Suprapubic skin (tissue), 4 donors: Measurements from ENCODE around the gene MYO7B. TPM values are rescaled to one million over a fixed set of nuclear protein-coding genes. Genes with fewer than 3 reads are reported as not detected.

Experiments used
- DNase-seq, 2 donors: peaks; one replicate each; pipeline ENCODE4 v3.0.0-alpha.2; 2019; ENCODE audit warnings: low spot score in 2 of 2
- H3K27ac ChIP-seq: fragments of 200-600 bp; sonication (generic); one replicate; pipeline ENCODE4 v1.5.1; 2019
- H3K27me3 ChIP-seq: fragments of 200-600 bp; sonication (generic); one replicate; pipeline ENCODE4 v1.5.1; 2019
- H3K36me3 ChIP-seq: fragments of 200-600 bp; sonication (generic); one replicate; pipeline ENCODE4 v1.5.1; 2019
- H3K4me1 ChIP-seq: fragments of 200-600 bp; sonication (generic); one replicate; pipeline ENCODE4 v1.5.1; 2019
- H3K4me3 ChIP-seq: fragments of 200-600 bp; sonication (generic); one replicate; pipeline ENCODE4 v1.5.1; 2019; ENCODE audit warnings: mild to moderate bottlenecking
- H3K9me3 ChIP-seq: fragments of 200-600 bp; sonication (generic); one replicate; pipeline ENCODE4 v1.5.1; 2019
- CTCF ChIP-seq, 2 donors: fragments of 200-600 bp in 1 of 2; fragments of 450-650 bp in 1 of 2; sonication (generic) in 1 of 2; IDR thresholded peaks; one replicate each; pipeline ENCODE4 v1.5.1; 2016 to 2019; ENCODE audit warnings: antibody characterized with exemption in 2 of 2, mild to moderate bottlenecking in 1 of 2, moderate library complexity in 1 of 2
- EP300 ChIP-seq: sonication (generic); formaldehyde crosslinking; IDR thresholded peaks from one replicate; pipeline ENCODE4 v1.6.1; 2017; ENCODE audit warnings: antibody characterized with exemption
- POLR2A ChIP-seq, 2 donors: fragments of 450-650 bp; IDR thresholded peaks; one replicate each; pipeline ENCODE4 v1.6.1; 2017; ENCODE audit warnings: antibody characterized with exemption in 2 of 2, mild to moderate bottlenecking in 2 of 2, moderate library complexity in 2 of 2
- POLR2AphosphoS5 ChIP-seq, 3 donors: sonication (generic); formaldehyde crosslinking; IDR thresholded peaks; one replicate each; pipeline ENCODE4 v1.6.1; 2017; ENCODE audit warnings: antibody characterized with exemption in 3 of 3
- WGBS: methylation state at CpG from one replicate; pipeline ENCODE4 v1.1.5; 2018; 5-methylcytosine and 5-hydroxymethylcytosine counted together
- total RNA-seq, 4 donors: library from RNA; depleted of rRNA; stranded (reverse); fragments of >200 nt; gene quantifications; one replicate each; pipeline ENCODE4 v1.1.0, GENCODE V29; 2016

Gene MYO7B
- total RNA-seq, 4 donors from 2014 or later, result 0.72 to 4.7 (median 3.6) TPM

DNA sequence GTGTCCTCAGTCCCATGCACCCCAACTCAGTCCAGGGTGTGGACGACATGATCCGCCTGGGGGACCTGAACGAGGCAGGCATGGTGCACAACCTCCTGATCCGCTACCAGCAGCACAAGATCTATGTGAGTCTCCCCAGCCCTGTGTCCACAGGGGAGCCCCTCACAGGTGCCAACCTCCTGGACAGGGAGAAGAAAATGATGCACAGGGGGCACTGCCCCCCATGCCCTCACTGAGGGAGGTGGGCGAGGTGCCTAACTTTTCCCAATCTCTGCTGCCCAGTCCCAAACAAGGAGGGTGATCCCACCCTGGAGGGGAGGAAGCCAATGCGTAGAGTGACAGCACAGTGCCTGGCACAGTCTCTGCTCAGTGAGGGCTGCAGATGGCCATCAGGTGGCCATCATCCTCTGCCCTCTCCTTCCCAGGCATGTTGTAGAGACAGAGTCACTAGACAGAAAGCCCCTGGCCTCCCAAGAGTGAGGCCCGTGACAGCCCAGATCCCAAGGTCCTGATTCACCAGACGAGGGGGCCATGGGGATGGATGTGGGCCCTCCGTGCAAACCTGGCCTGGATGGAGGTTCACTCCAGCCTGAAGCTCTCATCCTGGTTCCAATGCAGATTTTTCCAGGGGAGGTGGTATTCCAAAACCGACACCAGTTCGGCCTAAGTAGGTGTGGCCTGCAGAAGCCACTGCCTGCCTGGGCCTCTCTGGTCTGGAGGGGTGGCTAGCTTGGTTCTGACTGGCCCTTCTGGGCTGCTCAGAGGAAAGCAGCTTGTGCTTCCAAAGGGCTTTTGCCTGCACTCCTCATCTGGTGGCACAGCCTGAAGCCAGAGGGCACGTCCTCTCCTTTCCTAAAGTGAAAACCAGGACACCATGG is 30.0 kb downstream of the MYO7B start:
- 88% methylated on average over 8 of the region's 12 CpGs for WGBS
- Histone ChIP-seq H3K27me3 (no peaks in the 10 kb centered on the region), H3K4me3 (no peak overlapping the region), H3K27ac (no peak overlapping the region), H3K9me3 (no peaks in the 10 kb centered on the region), H3K36me3 (no peaks in the 10 kb centered on the region), H3K4me1 (no peaks in the 10 kb centered on the region)
- peak in 1 of 2 donors; percentile 64 for DNase-seq
- TF ChIP-seq POLR2A (IDR thresholded peaks at IDR 0.05) (no peak), EP300 (no peak), POLR2AphosphoS5 (IDR thresholded peaks at IDR 0.05) (no peak), CTCF (IDR thresholded peaks at IDR 0.05) (no peak)

DNA sequence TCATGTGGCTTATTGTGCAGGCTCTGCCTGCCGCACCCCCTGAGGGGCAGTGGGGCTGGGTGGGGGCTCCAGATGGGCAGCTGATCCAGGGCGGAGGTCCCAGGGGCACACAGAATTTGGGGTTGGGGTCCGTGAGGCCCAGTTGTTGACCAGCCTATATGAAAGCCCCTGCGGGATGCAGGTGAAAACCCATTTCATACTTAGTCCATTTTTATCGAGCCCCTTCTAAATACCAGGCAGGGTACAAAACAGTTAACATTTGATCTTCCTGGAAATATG is 30.6 kb downstream of the MYO7B start:
- Histone ChIP-seq H3K27me3 (no peaks in the 10 kb centered on the region), H3K4me1 (no peaks in the 10 kb centered on the region), H3K4me3 (no peak overlapping the region), H3K9me3 (no peaks in the 10 kb centered on the region), H3K27ac (no peak overlapping the region), H3K36me3 (no peaks in the 10 kb centered on the region)
- 82% methylated on average over 3 of the region's 5 CpGs for WGBS
- peak in 1 of 2 donors; percentile 66 for DNase-seq
- no peak for TF ChIP-seq EP300
- TF ChIP-seq CTCF (IDR thresholded peaks at IDR 0.05), result no peak
- TF ChIP-seq POLR2A (IDR thresholded peaks at IDR 0.05), result no peak
- TF ChIP-seq POLR2AphosphoS5 (IDR thresholded peaks at IDR 0.05), result no peak

GRCh38 chr2:127566576-127566975 is 31.1 kb downstream of the MYO7B start:
- no peaks in the 10 kb centered on the region for H3K27me3 ChIP-seq
- no peaks in the 10 kb centered on the region for H3K36me3 ChIP-seq
- TF ChIP-seq POLR2A (IDR thresholded peaks at IDR 0.05) (no peak), POLR2AphosphoS5 (IDR thresholded peaks at IDR 0.05) (no peak), CTCF (IDR thresholded peaks at IDR 0.05) (no peak), EP300 (no peak)
- H3K9me3 ChIP-seq, result no peaks in the 10 kb centered on the region
- no peak overlapping the region for H3K27ac ChIP-seq
- no peak overlapping the region for H3K4me3 ChIP-seq
- H3K4me1 ChIP-seq, result no peaks in the 10 kb centered on the region
- WGBS, result 87% methylated on average over 7 of the region's 10 CpGs
- DNase-seq, result peak in 1 of 2 donors; percentile 35

GRCh38 chr2:127567351-127567854 is 31.9 kb downstream of the MYO7B start:
- no peak for TF ChIP-seq POLR2A (IDR thresholded peaks at IDR 0.05)
- no peak for TF ChIP-seq POLR2AphosphoS5 (IDR thresholded peaks at IDR 0.05)
- no peak for TF ChIP-seq EP300
- no peak for TF ChIP-seq CTCF (IDR thresholded peaks at IDR 0.05)
- 84% methylated on average over 5 of the region's 5 CpGs for WGBS
- no peaks in the 10 kb centered on the region for H3K4me1 ChIP-seq
- H3K27ac ChIP-seq, result no peak overlapping the region
- peak in 1 of 2 donors; percentile 34 for DNase-seq
- no peaks in the 10 kb centered on the region for H3K27me3 ChIP-seq
- H3K9me3 ChIP-seq, result no peaks in the 10 kb centered on the region
- no peak overlapping the region for H3K4me3 ChIP-seq
- H3K36me3 ChIP-seq, result no peaks in the 10 kb centered on the region

GRCh38 chr2:127568128-127568527 is 32.6 kb downstream of the MYO7B start:
- WGBS, result 89% methylated on average over 6 of the region's 6 CpGs
- Histone ChIP-seq H3K9me3 (no peaks in the 10 kb centered on the region), H3K27me3 (no peaks in the 10 kb centered on the region), H3K27ac (no peak overlapping the region), H3K4me3 (no peak overlapping the region), H3K4me1 (no peaks in the 10 kb centered on the region), H3K36me3 (no peaks in the 10 kb centered on the region)
- no peak for TF ChIP-seq EP300
- no peak for TF ChIP-seq POLR2AphosphoS5 (IDR thresholded peaks at IDR 0.05)
- TF ChIP-seq POLR2A (IDR thresholded peaks at IDR 0.05), result no peak
- TF ChIP-seq CTCF (IDR thresholded peaks at IDR 0.05), result no peak
- DNase-seq, result peak in 1 of 2 donors; percentile 37
